ACHN (cell line): ENCODE data around the gene FAN1.

Experiments
- DNase-seq: peaks from one replicate; pipeline ENCODE4 v3.0.0-alpha.2; 2015
- in situ Hi-C: cut with HindIII; loops from 2 replicates; pipeline ENCODE4 v1.10.0; 2017; ENCODE audit warnings: low sequenced_read_pairs, low pct_ligation_motif_present, low pct_unique_long_range_greater_than_20kb

Gene FAN1

GRCh38 chr15:30943654-30944335, 40.1 kb downstream of the FAN1 start:
- no peak for DNase-seq
- in situ Hi-C loops = no loop called here

- no peak for DNase-seq
- in situ Hi-C loops = no loop called here
These were observed 49.5 kb downstream of the FAN1 start for GRCh38 chr15:30953183-30953582.

- DNase-seq = peak; percentile 62
- in situ Hi-C loops = no loop called here
These were observed 50.1 kb downstream of the FAN1 start for GRCh38 chr15:30953731-30954378.

GRCh38 chr15:30954674-30955073, 51.0 kb downstream of the FAN1 start:
- in situ Hi-C loops = no loop called here
- DNase-seq = no peak

DNA sequence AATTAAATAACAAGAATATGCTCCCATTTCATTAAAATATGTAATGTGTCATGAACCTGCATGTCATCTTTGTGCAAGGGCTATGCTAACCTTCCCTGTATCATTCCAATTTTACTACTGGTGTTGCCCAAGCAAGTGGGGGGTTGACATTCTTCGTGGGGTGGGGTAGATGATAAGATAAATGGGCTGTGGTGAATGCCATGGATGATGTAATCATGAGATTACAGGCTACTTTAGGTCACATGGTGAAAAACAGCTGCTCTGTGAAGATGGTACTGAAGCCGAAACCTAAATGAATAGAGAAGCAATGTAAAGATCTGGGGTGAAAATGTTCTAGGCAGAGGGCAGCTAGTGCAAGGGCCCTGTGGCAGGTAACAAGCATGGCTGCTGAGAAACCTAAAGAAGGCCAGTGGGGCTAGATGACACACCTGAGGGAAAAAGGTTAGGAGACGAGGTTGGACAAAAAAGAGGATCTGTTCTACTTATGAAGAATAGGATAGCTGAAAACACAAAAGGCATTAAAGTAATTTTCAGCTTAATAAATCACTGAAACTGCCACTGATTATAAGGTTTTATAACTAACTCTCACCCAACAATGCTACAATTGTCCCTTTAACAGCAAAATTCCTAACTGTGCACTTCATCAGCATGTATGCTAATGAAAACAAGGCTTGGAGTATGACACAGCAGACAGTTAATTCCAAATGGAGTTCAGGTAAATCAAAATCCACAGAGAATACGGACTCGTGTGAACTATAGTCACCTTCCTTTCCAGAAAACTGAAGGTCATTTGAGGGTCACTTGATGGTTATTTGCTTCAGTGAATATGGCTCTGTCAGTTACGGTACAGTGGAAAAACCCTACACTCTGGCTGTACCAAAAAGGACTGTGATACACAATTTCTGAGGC, 52.8 kb downstream of the FAN1 start:
- DNase-seq = no peak
- in situ Hi-C loops = no loop called here

DNA sequence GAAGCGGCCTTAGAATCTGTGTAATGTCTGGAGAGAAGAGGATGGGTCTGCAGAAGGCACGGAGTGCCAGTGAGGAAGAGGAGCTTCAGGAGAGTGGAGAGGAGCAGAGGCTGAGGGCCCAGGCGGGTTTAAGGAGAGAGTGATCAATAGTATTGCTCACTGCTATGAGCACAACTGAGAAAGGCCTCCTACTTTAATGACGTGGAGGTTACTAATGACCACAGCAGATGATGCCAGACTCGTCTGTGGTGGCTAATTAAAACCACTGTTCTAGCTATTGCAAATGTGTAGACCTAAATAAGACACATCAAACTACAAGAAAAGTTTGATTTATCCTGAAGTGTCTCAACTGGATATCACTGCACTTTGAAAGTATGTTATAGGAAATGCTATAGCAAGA, 54.5 kb downstream of the FAN1 start:
- in situ Hi-C loops = no loop called here
- no peak for DNase-seq

GRCh38 chr15:30962079-30962478, 58.4 kb downstream of the FAN1 start:
- in situ Hi-C loops = no loop called here
- DNase-seq = no peak

DNA sequence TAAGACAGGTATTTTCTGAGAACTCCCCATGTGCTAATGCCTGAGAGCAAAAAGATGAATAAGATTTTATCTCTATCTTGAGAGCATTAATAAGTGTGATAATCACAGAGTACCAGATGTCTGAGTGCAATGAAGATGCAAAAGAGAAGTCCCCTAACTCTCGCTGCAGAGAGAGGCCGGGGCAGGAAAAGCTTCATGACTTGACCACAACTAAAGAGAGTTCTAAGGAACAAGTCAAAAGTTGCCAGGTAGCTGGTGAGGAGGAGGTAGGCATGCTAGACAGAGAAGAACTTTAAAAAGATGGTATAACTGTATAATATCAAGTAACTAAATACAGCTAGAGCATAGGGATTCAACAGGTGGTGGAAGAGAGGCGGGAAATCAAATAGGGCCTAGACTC, 58.9 kb downstream of the FAN1 start:
- in situ Hi-C loops = no loop called here
- no peak for DNase-seq

DNA sequence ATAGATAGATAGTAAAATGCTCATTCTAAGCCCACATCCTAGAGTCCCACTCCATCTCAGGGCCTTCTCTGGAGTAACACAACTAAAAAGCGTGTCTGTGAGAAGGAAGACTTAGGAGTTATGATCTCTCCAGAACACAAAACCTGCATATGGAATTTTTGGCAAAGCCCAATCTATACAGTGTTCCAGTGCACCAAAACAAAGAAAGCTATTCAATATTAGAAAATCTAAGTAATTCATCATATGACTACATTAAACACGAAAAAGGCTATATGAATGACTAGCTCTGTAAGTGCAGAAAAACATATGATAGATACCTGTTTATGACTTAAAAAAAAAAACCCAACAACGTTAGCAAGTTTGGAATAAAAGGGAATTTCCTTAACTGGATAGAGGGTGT, 60.0 kb downstream of the FAN1 start:
- in situ Hi-C loops = no loop called here
- no peak for DNase-seq

- DNase-seq = no peak
- in situ Hi-C loops = no loop called here
These were observed 66.0 kb downstream of the FAN1 start for GRCh38 chr15:30969724-30970123.

DNA sequence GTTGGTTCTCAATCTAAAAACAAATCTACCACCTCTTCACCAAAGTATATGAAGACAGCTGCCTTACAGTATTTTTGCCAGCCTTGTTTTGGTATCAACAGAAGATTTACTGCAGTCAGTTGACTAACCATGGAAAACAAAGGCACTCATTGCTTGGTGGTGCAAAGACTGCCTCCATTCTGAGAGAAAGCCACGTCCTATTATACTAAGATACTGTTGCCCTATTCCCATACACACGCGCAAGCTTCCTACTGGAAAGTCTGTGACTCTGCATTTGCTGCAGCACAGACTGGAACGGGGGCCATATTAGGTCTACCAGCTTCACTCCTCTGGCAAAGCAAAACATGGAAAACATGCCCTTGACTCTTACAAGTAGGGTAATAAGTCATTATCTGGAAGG, 69.7 kb downstream of the FAN1 start:
- in situ Hi-C loops = no loop called here
- DNase-seq = no peak

- in situ Hi-C loops = no loop called here
These were observed 70.4 kb downstream of the FAN1 start for GRCh38 chr15:30974112-30974511.

DNA sequence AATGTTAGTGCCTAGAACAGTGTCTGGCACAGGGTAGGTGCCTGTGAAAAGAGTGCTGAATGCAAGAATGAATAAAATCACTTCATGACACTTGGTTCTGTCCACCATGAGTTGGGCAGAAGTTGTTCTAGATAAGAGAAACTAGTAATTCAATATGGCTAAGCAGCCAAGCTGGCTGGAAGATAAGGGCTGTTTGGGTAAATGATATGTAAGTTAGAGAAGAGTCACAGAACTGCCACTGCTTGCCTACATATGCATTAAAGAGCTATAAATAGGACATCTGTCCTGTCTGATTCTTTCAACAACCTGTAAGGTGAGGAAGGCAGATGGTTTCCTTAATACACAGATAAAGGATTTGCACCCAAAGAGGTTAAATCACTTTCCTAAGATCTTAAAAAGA, 74.6 kb downstream of the FAN1 start:
- DNase-seq = no peak
- in situ Hi-C loops = no loop called here

More at GRCh38 chr15:30974112-30974511, 70.4 kb downstream of the FAN1 start:
- DNase-seq = no peak

- in situ Hi-C loops = no loop called here
- DNase-seq = no peak
These were observed 75.7 kb downstream of the FAN1 start for GRCh38 chr15:30979457-30979856.

- in situ Hi-C loops = no loop called here
- no peak for DNase-seq
These were observed 80.4 kb downstream of the FAN1 start for GRCh38 chr15:30984118-30984517.

DNA sequence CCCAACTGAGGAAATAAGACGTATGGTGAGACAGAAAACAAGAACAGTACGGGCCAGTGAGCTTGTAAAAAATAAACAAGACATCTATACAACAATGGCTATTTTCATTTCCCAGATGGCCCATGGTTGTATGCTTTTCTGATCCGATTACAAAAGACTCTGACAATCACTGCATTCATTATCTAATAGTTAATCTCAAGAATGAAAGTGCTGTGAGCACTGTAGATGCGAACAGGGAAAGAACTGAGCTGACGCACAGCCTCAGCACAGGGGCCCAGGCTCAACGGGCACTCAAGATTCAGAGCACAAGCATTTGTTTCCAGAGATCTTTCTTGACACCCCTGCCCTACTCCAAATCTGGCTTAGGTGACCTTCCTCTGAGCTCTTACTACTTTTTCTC, 80.8 kb downstream of the FAN1 start:
- DNase-seq = no peak
- in situ Hi-C loops = no loop called here

GRCh38 chr15:30985081-30985531, 81.4 kb downstream of the FAN1 start:
- in situ Hi-C loops = no loop called here
- DNase-seq = peak; percentile 32

DNA sequence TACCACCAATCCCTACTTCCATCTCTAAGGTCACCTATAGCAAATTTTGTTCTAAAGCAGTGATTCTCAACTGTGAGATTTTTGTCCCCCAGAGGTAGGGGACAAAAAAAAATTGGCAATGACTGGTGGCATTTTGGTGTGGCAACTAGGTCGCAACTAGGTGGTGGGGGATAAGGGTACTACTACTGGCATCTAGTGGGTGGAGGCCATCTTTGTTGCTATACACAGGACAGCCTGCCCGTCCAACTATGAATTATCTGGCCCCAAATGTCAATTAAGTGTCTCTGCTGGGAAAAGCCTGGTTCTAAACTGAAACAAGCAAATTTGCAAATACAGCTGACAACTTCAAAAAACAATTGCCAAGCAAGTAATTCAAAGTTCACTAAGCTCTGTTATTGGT, 86.3 kb downstream of the FAN1 start:
- peak; percentile 11 for DNase-seq
- in situ Hi-C loops = no loop called here

DNA sequence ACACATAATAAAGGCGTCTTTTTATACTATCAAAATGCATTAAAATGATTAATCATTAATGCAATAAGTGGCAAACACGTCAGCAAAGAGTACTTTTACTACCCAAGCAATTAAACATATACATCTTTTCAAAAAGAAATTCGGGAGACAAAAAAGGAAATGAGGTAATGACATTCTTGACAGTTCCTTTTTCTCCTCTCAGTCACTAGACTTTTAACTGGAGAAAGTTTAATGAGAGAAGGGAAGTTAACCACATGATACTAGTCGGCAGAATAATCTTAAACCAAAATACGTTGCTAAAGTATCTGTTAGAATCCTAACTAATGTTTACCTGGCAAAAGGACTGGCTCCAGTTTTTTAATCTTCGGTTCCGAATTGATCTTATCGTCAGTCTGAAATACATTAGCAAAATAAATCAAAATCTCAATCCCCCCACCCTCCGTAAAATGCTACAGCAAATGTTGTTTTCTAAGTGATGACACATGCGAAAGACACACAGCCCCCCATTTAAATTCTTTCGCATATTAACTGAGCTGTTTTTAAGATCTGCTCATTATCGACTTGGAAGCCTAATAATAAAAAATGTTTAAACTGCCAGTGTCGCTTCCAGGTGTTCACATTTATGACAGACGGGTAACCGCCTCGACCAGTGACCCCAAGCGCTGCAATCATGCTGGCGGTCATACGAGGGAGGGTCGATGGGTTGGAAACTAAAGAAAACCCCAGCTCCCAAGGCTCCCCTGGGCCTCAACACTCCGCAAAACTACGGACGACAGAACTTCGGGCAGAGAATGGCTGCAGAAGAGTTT, 86.9 kb downstream of the FAN1 start:
- in situ Hi-C loops = no loop called here
- peak; percentile 2 for DNase-seq
